Activated T-helper 2 cell treated with anti-CD3 and anti-CD28 coated beads, Interferon-gamma antibody, Interleukin-2, Interleukin-4, amounts not matched to agents 10 μg/mL and 5 μg/mL and 100 μg/mL, durations not matched to agents 14 hours and 24 hours and 36 hours (primary cell): ENCODE results near the gene FTO. TPM values are rescaled to one million over a fixed set of nuclear protein-coding genes. Genes with fewer than 3 reads are reported as not detected.

Source experiments
- DNase-seq: peaks from one replicate; pipeline ENCODE4 v3.0.0; 2021; ENCODE audit warnings: low spot score
- H3K27ac Mint-ChIP-seq: one replicate; pipeline ENCODE4 v1.8.0; 2021; ENCODE audit warnings: mixed read lengths
- H3K27me3 Mint-ChIP-seq: one replicate; pipeline ENCODE4 v1.8.0; 2021; ENCODE audit warnings: low read depth, mixed read lengths
- H3K36me3 Mint-ChIP-seq: one replicate; pipeline ENCODE4 v1.8.0; 2021; ENCODE audit warnings: low read depth, mixed read lengths
- H3K4me1 Mint-ChIP-seq: one replicate; pipeline ENCODE4 v1.8.0; 2021; ENCODE audit warnings: low read depth, mixed read lengths
- H3K4me3 Mint-ChIP-seq: one replicate; pipeline ENCODE4 v1.8.0; 2021; ENCODE audit warnings: low read depth, mild to moderate bottlenecking, moderate library complexity, mixed read lengths
- H3K9me3 Mint-ChIP-seq: one replicate; pipeline ENCODE4 v1.8.0; 2021; ENCODE audit warnings: mixed read lengths
- intact Hi-C: fragments of 100-400 bp; cut with micrococcal nuclease; formaldehyde crosslinking; loops from one replicate; pipeline ENCODE4 v1.15.1; 2023
- total RNA-seq: library from RNA; stranded (reverse); gene quantifications from 2 replicates; pipeline ENCODE4 v1.2.3, GENCODE V29; 2022

FTO gene
- total RNA-seq, 1 donor from 2014 or later: 62.7 TPM

GRCh38 chr16:54022362-54022761 lies 318.4 kb downstream of the FTO start:
- H3K27ac Mint-ChIP-seq: no peak overlapping the region
- H3K4me3 Mint-ChIP-seq: no peak overlapping the region
- H3K9me3 Mint-ChIP-seq: peaks cover 4% of the 10 kb centered on the region
- DNase-seq: no peak
- H3K4me1 Mint-ChIP-seq: no peaks in the 10 kb centered on the region
- H3K36me3 Mint-ChIP-seq: no peaks in the 10 kb centered on the region
- intact Hi-C loops: no loop called here
- no peaks in the 10 kb centered on the region for H3K27me3 Mint-ChIP-seq

- no peaks in the 10 kb centered on the region for H3K36me3 Mint-ChIP-seq
- H3K4me1 Mint-ChIP-seq: no peaks in the 10 kb centered on the region
- DNase-seq: no peak
- no peak overlapping the region for H3K27ac Mint-ChIP-seq
- H3K4me3 Mint-ChIP-seq: no peak overlapping the region
- peaks cover 8% of the 10 kb centered on the region for H3K9me3 Mint-ChIP-seq
- no peaks in the 10 kb centered on the region for H3K27me3 Mint-ChIP-seq
- intact Hi-C loops: no loop called here
These were observed 322.5 kb downstream of the FTO start for GRCh38 chr16:54026456-54026855.

GRCh38 chr16:54027062-54027461 lies 323.1 kb downstream of the FTO start:
- Mint-ChIP-seq H3K4me1 (no peaks in the 10 kb centered on the region), H3K36me3 (peaks cover 2% of the 10 kb centered on the region), H3K4me3 (no peak overlapping the region), H3K9me3 (peaks cover 12% of the 10 kb centered on the region), H3K27me3 (no peaks in the 10 kb centered on the region), H3K27ac (no peak overlapping the region)
- no peak for DNase-seq
- intact Hi-C loops: no loop called here

GRCh38 chr16:54027558-54027957 lies 323.6 kb downstream of the FTO start:
- Mint-ChIP-seq H3K9me3 (peaks cover 13% of the 10 kb centered on the region), H3K27me3 (no peaks in the 10 kb centered on the region), H3K27ac (no peak overlapping the region), H3K4me1 (no peaks in the 10 kb centered on the region), H3K36me3 (peaks cover 3% of the 10 kb centered on the region), H3K4me3 (no peak overlapping the region)
- intact Hi-C loops: no loop called here
- DNase-seq: no peak

- intact Hi-C loops: no loop called here
- no peaks in the 10 kb centered on the region for H3K4me1 Mint-ChIP-seq
- DNase-seq: no peak
- no peaks in the 10 kb centered on the region for H3K27me3 Mint-ChIP-seq
- H3K9me3 Mint-ChIP-seq: peaks cover 13% of the 10 kb centered on the region
- H3K27ac Mint-ChIP-seq: no peak overlapping the region
- peaks cover 3% of the 10 kb centered on the region for H3K36me3 Mint-ChIP-seq
- H3K4me3 Mint-ChIP-seq: no peak overlapping the region
These were observed 324.0 kb downstream of the FTO start for GRCh38 chr16:54027995-54028394.

- Mint-ChIP-seq H3K36me3 (peaks cover 3% of the 10 kb centered on the region), H3K9me3 (peaks cover 13% of the 10 kb centered on the region), H3K27me3 (no peaks in the 10 kb centered on the region), H3K27ac (no peak overlapping the region), H3K4me1 (no peaks in the 10 kb centered on the region), H3K4me3 (no peak overlapping the region)
- DNase-seq: no peak
- intact Hi-C loops: no loop called here
These were observed 326.5 kb downstream of the FTO start for GRCh38 chr16:54030451-54030850.

GRCh38 chr16:54031107-54031760 lies 327.3 kb downstream of the FTO start:
- intact Hi-C loops: no loop called here
- H3K4me3 Mint-ChIP-seq: no peak overlapping the region
- peaks cover 3% of the 10 kb centered on the region for H3K36me3 Mint-ChIP-seq
- no peaks in the 10 kb centered on the region for H3K27me3 Mint-ChIP-seq
- H3K27ac Mint-ChIP-seq: no peak overlapping the region
- DNase-seq: no peak
- no peaks in the 10 kb centered on the region for H3K4me1 Mint-ChIP-seq
- peaks cover 13% of the 10 kb centered on the region for H3K9me3 Mint-ChIP-seq

GRCh38 chr16:54033747-54034146 lies 329.8 kb downstream of the FTO start:
- Mint-ChIP-seq H3K9me3 (peaks cover 13% of the 10 kb centered on the region), H3K4me3 (no peak overlapping the region), H3K36me3 (peaks cover 3% of the 10 kb centered on the region), H3K27me3 (no peaks in the 10 kb centered on the region), H3K4me1 (no peaks in the 10 kb centered on the region), H3K27ac (no peak overlapping the region)
- intact Hi-C loops: no loop called here
- DNase-seq: no peak

- no peak overlapping the region for H3K27ac Mint-ChIP-seq
- intact Hi-C loops: no loop called here
- peaks cover 3% of the 10 kb centered on the region for H3K36me3 Mint-ChIP-seq
- peaks cover 13% of the 10 kb centered on the region for H3K9me3 Mint-ChIP-seq
- H3K4me1 Mint-ChIP-seq: no peaks in the 10 kb centered on the region
- H3K27me3 Mint-ChIP-seq: no peaks in the 10 kb centered on the region
- DNase-seq: no peak
- no peak overlapping the region for H3K4me3 Mint-ChIP-seq
These were observed 330.7 kb downstream of the FTO start for GRCh38 chr16:54034684-54035083.

GRCh38 chr16:54040480-54040879 lies 336.5 kb downstream of the FTO start:
- Mint-ChIP-seq H3K4me3 (no peak overlapping the region), H3K27me3 (no peaks in the 10 kb centered on the region), H3K36me3 (peaks cover 8% of the 10 kb centered on the region), H3K27ac (no peak overlapping the region), H3K4me1 (no peaks in the 10 kb centered on the region), H3K9me3 (peaks cover 10% of the 10 kb centered on the region)
- intact Hi-C loops: no loop called here
- DNase-seq: no peak

- no peak for DNase-seq
- intact Hi-C loops: no loop called here
- H3K9me3 Mint-ChIP-seq: peaks cover 10% of the 10 kb centered on the region
- H3K27ac Mint-ChIP-seq: no peak overlapping the region
- no peaks in the 10 kb centered on the region for H3K27me3 Mint-ChIP-seq
- no peak overlapping the region for H3K4me3 Mint-ChIP-seq
- no peaks in the 10 kb centered on the region for H3K4me1 Mint-ChIP-seq
- peaks cover 8% of the 10 kb centered on the region for H3K36me3 Mint-ChIP-seq
These were observed 337.0 kb downstream of the FTO start for GRCh38 chr16:54040975-54041374.

GRCh38 chr16:54048586-54049495 lies 344.9 kb downstream of the FTO start:
- no peak overlapping the region for H3K27ac Mint-ChIP-seq
- H3K36me3 Mint-ChIP-seq: no peaks in the 10 kb centered on the region
- H3K4me1 Mint-ChIP-seq: peaks cover 5% of the 10 kb centered on the region
- intact Hi-C loops: no loop called here
- no peak overlapping the region for H3K4me3 Mint-ChIP-seq
- no peak for DNase-seq
- no peaks in the 10 kb centered on the region for H3K9me3 Mint-ChIP-seq
- H3K27me3 Mint-ChIP-seq: no peaks in the 10 kb centered on the region
